Medulla oblongata (tissue), 1 donor: ENCODE results near the gene RAP1A.
A peak's percentile ranks its signal among the peaks of the same experiment; 100 is the strongest.

Experiments
- DNase-seq: peaks from one replicate; pipeline ENCODE4 v3.0.0-alpha.2; 2015; ENCODE audit errors: extremely low spot score

The RAP1A gene

DNA sequence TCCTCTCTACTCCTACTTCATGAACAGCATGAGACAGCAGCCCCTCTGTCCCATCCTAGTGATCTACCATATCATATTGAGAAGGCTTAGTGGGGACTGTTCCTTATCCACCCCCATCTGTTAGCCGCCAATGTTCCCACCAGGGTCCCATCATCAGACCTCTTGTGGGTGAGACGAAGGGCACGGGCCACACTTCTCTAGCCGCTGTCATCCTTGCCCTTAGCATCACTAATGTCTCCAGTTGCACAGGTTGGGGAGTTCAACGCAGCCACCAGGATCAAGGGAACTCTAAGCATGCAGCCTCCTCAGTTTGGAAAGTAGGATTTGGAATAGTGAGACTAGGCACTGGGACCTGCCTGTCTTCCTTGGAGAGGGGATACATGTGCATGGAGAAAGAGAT lies 99.5 kb downstream of the RAP1A start:
- DNase-seq, result no peak

DNA sequence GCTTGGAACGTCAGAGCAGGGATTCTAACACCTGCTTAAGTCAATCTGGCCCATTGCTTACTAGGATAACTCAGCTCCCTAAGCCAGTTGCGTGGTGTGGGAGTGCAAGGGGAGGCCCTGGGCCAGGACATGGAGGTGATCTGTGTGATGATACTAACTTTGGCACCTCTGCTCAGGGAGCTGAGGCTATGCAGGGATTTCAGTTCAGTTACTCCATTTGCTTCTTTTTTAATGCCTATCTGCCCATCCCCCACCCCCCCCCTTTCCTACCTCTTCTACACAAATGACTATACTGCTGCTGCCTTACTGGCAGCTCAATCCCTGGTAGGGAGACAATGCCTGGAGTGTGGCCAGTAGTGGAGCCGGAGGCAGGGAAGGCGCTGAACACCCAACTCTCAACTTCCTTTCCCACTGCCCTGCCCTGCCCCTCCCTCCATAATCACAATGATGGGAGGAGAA lies 100.1 kb downstream of the RAP1A start:
- no peak for DNase-seq

DNA sequence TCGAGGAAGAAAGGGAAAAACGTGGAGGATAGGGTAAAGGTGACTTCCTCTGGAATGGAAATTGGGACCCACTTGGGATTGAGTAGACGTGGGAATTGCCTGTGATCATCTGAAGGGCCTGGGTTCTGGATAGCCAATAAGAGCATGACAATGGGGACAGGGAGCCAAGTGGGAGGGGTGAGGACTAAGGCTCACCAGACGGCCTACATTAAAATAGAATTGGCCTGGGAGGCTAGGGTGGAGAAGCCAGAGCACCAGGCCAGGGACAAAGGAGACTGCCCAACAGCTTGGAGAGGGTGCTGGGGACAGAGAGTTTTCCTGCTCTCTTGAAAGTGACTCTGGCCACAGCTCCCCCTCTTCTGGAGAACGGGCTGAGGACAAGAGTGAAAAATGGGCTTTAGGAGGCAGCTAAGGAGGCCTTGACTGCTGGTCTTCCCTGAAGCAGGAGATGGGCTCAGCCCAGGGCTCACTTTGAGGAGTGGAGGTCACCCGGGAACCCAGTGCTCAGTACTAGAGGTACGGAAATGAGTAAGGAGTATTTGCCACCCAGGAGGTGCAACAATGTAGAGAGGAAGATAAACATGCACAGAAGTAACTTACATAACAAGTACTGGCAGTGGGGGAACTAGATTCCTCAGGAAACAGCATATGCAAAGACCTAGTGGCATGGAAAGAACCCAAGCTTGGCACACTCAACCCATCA lies 100.8 kb downstream of the RAP1A start:
- DNase-seq, result no peak

DNA sequence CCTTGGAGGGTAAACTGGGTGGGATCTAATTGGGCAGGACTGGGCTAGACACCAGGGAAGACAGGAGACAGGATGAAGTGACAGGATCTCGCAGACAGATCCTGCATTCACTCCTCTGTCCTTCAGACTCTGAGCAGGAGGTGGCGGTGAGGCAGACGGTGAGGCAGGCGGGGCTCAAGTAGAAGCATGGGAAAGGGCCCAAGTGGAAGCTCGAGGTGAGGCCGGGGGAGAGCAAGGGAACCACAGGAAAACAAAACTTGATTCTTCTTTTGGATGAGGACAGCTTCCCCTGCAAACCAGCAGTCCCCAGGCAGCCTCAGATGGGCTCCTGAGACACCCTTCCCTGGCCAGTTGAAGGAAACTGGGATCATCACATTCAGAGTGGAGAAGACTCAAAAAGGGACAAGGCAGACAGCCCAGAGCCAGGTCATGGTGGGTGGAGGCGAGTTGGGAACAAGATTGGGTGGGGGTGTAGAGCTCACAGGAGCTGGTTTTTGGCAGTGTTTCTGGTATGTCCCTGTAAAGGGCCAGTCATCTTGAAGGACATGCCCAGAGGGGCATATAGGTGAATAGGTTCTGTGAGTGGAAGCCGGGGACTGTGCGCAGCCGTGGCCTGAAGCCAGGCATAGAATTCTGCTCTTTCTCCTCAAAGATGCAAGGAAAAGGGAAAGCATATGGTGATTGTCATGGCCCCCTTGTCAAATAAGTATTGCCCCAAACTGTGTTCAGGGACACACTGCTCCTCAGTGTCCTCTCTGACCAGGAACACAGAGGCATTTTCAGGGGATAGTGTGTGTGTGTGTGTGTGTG lies 101.6 kb downstream of the RAP1A start:
- DNase-seq, result no peak

DNA sequence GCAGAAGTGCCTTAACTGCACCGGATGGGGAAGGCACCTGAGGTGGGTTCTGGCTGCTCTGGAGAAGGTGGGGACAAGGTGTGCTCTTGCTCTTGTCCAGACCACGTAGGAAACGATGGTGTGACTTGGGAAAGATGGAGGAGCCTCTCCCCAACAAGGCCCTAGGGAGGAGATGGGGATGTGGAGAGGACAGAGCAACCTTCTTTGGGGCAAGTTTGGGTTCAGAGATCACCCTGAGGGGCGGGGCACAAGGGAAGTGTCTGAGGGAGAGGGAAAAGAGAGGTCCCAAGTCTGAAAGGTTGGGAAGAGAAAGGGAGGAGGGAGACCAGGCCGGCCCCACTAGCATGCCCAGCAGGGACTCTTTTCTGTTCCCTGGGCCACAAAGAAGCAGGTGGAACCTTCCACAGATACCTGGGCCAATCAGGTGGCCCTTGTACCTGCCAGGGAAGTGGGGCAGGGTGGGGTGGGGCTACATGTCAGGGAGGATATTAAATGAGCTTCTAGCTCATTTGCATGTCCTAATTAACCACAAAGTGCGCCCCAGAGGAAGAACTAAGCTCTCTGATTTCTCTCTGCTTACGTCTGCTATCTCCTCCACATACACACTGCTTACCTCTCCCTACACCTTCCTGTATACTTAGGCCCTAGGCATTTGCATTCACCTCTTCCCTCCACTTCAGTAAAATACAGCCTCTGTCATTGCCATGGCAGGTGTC lies 103.7 kb downstream of the RAP1A start:
- DNase-seq, result no peak

DNA sequence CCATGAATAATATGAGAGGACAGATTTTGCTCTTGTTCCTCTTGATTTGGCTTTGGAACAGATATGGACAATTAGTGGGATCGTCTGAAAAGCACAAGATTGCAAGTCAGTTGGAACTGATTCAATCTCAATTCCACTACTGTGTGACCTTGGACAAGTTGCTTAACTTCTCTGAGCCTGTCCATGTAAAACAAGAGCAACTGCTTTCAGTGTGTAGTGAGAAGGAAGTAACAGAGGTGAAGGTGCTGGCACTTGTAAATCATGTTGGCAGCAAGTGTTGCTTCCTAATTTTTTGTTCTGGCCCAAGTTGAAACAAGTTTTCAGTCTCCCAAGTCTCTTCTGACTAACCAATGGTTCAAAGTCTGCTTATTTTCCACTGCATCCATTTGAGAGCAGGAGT lies 104.3 kb downstream of the RAP1A start:
- DNase-seq, result no peak

DNA sequence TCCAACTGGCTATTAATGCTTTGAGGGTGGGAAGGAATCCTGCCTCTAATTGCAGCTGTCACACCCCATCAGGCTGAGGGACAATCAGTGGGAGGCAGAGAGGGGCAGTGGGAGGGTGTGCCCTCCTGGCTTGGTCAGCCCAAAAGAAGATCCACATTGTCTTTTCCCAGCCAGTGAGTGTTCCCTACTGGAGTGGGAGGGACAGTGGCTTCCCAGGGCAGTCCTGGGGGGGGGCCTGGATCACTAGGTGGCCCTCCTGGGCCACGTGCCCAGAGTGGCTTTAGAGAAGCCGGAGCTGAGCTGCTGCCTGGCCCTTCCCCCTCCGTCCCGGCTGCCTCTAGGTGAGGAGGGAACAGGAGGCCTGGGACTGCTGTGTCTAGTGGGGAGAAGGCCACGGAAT lies 105.6 kb downstream of the RAP1A start:
- DNase-seq, result peak; percentile 60

DNA sequence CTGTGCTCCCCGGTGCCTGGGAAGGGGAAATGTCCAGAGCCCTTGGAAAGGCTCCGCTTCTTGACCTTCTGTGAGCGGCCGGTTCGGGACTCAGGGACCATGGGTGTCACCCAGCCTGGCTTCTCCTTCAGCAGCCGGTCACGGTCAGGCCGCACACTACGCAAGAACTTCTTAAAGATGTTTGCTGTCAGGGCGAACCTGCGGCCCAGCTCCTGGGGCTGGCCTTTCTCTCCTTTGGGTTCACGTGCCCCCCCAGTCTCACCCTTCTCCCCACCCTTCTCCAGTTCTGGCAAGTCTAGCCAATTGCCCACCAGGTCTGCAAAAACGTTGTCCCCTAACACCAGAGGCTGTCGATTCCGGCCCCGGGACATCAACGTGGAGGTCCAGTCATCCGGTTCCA lies 107.5 kb downstream of the RAP1A start:
- DNase-seq, result no peak

DNA sequence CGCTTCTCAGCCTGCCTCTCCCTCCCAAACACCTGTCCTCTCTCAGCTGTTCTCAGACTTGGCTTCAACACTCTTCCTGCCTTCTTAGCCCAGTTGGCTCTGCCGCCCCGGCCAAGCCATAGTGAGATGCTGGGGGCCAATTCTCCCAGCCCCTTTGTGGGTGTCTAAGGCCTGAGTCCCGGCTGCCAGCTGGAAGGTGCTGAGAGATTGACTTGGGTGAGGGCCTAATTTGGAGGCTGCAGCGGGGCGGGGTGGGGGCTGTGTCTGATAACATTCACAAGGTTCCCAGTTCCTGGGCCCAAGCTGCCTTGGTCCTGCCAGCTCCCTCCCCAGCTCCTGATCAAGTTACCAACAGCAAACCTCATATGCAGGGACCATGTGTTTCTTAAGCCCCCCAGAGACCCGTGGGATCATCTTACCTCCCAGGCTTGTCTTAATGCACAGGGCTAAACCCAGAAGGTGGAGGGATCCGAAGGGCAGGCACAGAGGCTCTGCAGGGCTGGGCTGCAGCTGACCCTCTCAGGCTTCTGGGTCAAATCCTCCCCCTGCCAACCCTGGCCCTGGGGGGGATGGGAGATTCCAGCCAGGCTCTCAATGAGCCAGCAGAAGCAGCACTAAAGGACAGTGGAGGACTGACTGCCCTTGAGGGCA lies 109.8 kb downstream of the RAP1A start:
- DNase-seq, result peak; percentile 36

DNA sequence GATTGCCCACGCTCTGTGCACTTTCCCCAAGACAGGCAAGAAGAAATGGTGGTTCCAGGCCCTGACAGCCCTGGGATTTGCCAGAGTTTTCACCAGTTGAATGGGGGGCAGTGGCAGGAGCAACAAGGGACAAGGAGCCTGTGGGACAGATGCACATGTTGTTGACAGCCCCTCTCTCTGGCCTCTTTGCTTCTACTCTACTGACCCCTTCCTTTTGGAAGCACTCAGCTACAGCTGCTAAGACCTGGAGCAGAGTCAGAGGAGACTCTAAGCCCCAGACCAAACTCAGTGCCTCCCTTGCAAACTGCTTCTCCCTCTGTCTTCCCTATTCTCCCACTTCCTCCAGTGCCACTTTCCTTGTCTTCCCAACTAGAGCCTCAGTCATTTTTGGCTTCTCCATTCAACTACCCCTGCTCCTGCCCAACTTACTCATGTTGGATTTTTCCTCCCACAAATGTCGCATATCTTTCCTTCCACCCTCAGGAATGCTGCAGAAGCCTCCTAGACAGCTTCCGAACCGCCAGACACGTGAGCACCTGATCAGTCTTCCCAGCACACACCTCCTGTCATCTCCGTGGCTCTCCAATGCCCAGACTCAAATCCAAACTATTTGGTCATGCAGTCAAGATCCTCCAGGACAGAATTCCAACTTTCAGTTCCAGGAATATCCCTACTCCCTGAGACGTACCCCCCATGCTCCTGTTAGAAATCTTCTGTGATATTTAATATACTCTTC lies 110.5 kb downstream of the RAP1A start:
- DNase-seq, result no peak

DNA sequence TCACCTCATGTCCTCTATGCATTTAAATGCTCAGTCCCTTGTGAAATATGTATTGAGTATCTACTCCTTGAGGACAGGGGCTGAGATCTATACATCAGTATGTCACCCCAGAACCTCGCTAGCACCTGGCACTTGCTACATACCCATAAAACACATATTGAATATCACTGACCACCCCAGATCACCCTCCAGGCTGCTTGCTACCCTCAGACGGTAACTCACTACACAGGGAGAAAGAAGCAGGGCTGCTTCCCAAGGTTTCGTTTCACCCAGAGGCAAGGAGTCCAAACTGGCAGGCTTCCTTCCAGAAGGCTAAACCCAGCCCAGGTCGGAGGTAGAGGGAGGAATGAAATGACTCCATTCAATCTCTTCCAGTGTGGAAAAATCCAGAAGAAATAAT lies 111.1 kb downstream of the RAP1A start:
- no peak for DNase-seq

DNA sequence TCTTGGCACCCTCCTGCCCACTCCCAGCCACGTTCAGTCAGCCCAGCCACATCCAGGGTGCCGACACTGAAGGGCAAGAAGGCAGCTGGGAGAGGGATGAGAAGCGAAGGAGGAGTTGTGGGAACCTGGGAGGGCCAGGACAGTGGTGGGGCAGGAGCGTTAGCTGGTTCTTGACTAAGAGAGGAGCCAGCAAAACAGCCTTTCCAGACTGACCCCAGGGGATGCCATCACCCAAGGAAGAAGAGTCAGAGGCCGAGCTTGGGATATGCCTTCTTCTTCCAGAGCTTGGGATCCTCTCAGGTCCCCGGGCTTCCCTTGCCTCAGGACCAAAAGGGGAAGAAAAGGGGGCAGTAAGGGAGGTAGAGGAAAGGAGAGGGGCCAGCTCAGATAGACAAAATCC lies 112.4 kb downstream of the RAP1A start:
- no peak for DNase-seq

DNA sequence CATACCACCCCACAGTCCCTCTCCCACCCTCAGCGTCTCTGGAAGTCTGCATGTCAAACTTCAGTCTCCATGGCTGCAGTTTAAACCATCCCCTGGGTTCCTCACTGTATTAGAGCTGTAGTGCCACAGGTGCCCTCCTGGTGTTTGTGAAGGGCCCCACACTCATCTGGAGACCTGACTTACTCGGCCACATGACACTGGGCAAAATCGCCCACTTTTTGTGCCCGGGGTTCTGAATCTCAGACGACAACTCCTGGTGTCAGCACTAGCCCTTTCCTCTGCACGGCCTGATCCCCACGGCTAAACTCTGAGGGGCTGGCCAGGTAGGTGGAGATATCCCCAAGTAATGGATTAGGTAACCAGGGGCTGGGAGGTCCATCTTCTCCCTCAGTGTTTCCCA lies 113.1 kb downstream of the RAP1A start:
- no peak for DNase-seq

DNA sequence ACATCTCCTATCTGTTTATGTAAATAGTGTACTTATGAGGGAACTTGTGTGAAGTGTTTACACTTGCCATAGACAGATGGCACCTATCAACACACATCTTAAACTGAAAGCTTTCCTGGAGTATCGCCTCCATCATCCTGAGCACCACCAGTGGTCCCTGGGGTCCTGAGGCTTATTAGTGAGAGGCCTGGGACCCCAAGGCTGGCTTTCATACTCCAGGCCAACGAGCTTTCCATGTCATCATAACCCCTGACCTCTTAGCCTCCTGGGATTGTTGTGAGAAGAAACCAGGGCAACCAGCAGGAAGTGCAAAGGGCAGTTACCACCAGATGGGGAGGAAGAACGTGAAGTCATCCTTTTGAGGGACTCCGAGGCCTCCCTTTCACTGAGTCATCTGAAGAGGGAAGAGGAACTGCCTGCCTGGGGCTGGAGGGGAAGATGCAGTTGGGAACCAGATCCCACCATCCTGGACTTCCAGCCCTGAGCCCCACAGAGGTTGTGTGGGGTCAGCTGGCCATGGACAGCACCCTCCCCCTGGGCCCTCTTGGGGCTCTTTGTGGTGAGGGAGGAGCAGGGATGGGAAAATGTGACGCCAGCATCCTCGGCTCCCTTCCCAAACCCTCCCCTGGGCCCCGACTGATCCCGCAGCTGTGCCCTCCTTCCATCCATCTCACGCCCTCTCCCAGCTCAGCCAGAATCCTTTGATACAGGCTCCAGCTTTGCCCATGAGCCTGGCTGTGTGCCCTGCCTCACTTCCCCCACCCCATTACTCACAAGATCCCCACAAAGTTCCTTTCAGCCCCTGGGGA lies 113.8 kb downstream of the RAP1A start:
- DNase-seq, result peak; percentile 66

DNA sequence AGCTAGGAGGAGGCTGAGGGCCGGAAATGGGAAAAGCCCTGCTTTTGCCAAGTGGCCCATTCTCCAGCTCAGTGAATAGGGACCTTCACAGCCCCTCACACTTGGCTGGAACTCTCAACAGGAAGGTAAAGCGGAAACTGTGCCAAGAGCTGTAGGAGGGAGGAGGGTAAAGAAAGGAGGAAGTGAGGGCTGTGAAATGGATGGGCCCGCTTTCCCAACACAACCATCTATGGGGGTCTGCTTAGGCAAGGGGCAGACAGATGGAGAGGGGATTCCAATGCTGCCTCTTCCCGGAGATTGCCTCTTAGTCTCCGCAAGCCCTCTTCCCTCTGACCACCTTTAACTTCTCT lies 114.4 kb downstream of the RAP1A start:
- DNase-seq, result peak; percentile 36

DNA sequence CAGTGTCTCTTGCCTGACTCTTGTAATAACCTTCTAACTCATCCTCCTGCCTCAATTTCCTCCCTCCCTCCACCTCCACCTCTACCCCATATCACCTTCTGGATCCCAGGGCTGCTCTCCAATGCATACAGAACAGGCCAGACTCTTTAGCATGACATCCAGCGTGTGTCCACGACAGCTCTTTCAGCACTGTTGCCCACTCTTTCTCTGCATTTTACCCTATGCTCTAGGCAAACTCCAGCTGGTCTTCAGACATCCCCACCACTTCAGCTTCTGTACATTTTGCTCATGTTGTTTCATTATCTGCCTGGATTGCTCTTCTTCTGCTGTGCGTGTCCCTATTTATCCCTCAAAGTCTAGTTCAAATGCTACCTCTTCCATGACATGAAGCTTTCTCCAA lies 114.8 kb downstream of the RAP1A start:
- no peak for DNase-seq

DNA sequence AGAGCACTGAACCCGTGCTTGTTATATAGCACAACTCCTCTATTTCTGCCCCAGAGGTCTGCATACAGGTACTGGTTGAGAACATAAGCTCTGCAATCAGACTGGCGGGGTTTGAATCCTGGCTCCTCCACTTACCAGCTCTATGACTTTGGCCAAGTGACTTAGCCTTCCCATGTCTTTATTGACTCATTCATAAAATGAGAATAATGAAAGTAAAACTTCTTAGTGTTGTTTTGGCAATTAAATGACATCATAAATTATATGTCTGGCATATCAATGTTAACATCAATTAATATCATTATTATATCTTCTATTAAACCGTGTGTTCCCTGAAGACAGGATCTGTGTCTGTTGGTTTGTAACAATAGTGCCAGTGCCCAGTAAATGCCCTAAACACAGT lies 115.3 kb downstream of the RAP1A start:
- no peak for DNase-seq

DNA sequence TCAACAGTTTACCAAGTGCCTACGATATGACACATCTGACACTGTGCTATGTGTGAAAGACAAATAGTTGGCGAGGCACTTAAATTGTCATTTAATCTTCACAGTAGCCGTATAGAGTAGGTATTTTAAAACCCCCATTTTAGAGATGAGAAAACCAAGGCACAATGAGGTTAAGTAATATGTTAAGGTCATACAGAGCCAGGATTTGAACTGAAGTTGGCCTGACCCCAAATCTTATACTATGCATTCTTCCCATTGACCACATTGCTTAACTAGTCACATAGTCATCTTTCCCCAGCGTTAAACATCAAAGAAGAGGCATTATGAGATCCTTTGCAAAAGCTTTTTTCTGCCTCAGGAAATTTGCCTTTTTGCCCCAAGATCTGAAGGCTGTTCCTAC lies 115.7 kb downstream of the RAP1A start:
- no peak for DNase-seq

DNA sequence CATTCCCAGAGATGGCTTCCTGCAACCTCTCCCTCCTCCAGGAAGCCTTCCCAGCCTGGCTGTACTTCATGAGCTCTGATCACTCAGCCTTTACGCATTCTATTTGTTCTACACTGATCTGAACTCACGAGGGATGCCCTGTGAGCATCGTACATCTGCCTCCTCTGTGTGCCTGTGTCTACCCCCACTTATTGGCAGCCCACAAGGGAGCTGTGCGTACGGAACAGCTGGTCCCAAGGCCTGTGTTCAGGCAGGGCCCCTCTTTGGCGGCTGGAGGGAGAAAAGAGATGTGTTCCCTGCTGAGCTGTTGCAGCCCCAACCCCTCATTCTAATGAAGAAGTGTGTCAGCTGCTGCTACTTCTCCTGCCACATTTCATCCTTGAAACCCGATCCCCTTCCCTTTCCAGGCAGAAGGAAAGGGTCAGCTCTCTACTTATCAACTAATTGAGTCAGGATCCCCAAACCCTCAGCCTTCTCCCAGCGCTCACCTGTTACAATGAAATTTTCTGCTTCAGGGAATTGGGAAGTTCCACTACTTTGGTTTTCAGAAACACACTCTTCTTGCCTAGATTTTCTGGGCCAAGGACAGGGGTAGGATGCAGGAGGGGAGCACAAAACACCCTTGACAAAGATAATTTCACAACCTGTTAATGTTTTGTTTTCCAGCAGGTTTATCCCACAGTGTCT lies 116.4 kb downstream of the RAP1A start:
- no peak for DNase-seq

DNA sequence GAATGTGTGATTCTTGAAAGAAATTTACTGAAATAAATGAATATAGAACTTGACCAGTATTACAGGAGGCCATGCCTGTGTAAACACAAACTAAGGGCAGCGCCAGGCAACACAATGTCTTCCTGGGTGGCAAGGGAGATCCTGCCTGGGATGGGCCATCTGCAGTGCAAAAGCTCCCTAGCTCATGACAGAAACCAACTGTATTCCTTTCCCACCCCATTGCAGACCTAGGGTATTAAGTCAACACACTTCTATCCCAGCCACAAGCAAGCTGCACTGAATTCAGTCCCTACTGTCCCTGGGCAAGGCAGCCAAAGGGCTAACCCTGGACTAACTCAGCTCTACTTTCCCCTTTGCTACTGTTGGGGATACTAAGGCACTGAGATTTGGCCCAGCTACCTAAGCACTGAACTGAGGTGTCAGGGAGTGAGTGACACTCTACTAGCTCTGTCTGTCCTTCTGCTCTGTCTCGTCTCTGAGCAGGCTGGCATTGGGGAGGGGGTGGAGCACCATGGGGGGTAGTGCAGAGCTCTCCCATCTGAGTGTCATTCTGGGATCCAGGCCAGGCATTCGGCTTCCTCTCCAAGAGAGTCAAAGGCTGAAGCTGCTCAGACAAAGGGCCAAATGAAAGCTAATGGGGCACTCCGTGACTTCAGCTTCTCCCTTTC lies 117.1 kb downstream of the RAP1A start:
- peak; percentile 87 for DNase-seq
